Gastroesophageal sphincter (tissue), 4 donors: ENCODE results near the gene MYRIP. TPM values are rescaled to one million over a fixed set of nuclear protein-coding genes. Genes with fewer than 3 reads are reported as not detected.

Experiments used
- ATAC-seq: fragments of 150-250 bp; one replicate; pipeline ENCODE4 v1.9.1; 2016; ENCODE audit warnings: mild to moderate bottlenecking, moderate library complexity
- H3K27ac ChIP-seq, 4 donors: fragments of 200-600 bp; sonication (generic) in 3 of 4; 1 replicate in 3 of 4; 2 replicates in 1 of 4; pipeline ENCODE4 v1.5.1; 2016 to 2019
- H3K27me3 ChIP-seq: fragments of 200-600 bp; sonication (generic); one replicate; pipeline ENCODE4 v1.5.1; 2019
- H3K36me3 ChIP-seq, 2 donors: fragments of 200-600 bp; sonication (generic); one replicate each; pipeline ENCODE4 v1.5.1; 2019; ENCODE audit warnings: control low read depth in 1 of 2
- H3K4me1 ChIP-seq, 3 donors: fragments of 200-600 bp; sonication (generic); 1 replicate in 2 of 3; 2 replicates in 1 of 3; pipeline ENCODE4 v1.5.1; 2016 to 2019; ENCODE audit warnings: control low read depth in 2 of 3
- H3K4me3 ChIP-seq, 2 donors: fragments of 200-600 bp; sonication (generic); one replicate each; pipeline ENCODE4 v1.5.1; 2019; ENCODE audit warnings: mild to moderate bottlenecking in 1 of 2, moderate library complexity in 1 of 2
- H3K9me3 ChIP-seq, 3 donors: fragments of 200-600 bp; sonication (generic); one replicate each; pipeline ENCODE4 v1.5.1; 2017 to 2019; ENCODE audit warnings: control low read depth in 2 of 3
- EP300 ChIP-seq: sonication (generic); formaldehyde crosslinking; IDR thresholded peaks from one replicate; pipeline ENCODE4 v1.6.1; 2017; ENCODE audit warnings: antibody characterized with exemption, mild to moderate bottlenecking
- POLR2A ChIP-seq, 2 donors: fragments of 450-650 bp; IDR thresholded peaks; one replicate each; pipeline ENCODE4 v1.6.1; 2017; ENCODE audit warnings: antibody characterized with exemption in 2 of 2, mild to moderate bottlenecking in 2 of 2, moderate library complexity in 1 of 2
- POLR2AphosphoS5 ChIP-seq: sonication (generic); formaldehyde crosslinking; IDR thresholded peaks from one replicate; pipeline ENCODE4 v1.6.1; 2017; ENCODE audit warnings: antibody characterized with exemption
- WGBS, 2 donors: methylation state at CpG; one replicate each; pipeline ENCODE4 v1.1.5; 2018; ENCODE audit warnings: low coverage in 1 of 2; 5-methylcytosine and 5-hydroxymethylcytosine counted together
- total RNA-seq, 4 donors: library from RNA; depleted of rRNA; stranded (reverse); fragments of >200 nt; gene quantifications; one replicate each; pipeline ENCODE4 v1.1.0, GENCODE V29; 2016
- TF ChIP-seq, protein P1 (sequence below), 4 experiments: fragments of 200-600 bp in 2 of 4; fragments of 450-650 bp in 2 of 4; sonication (generic) in 1 of 4; IDR thresholded peaks; one replicate each; pipeline ENCODE4 v1.5.1; 2017 to 2019; ENCODE audit warnings: antibody characterized with exemption in 4 of 4, mild to moderate bottlenecking in 2 of 4, moderate library complexity in 2 of 4

The MYRIP gene
- total RNA-seq, 4 donors from 2014 or later, result 3.7 to 6.4 (median 5.0) TPM

DNA sequence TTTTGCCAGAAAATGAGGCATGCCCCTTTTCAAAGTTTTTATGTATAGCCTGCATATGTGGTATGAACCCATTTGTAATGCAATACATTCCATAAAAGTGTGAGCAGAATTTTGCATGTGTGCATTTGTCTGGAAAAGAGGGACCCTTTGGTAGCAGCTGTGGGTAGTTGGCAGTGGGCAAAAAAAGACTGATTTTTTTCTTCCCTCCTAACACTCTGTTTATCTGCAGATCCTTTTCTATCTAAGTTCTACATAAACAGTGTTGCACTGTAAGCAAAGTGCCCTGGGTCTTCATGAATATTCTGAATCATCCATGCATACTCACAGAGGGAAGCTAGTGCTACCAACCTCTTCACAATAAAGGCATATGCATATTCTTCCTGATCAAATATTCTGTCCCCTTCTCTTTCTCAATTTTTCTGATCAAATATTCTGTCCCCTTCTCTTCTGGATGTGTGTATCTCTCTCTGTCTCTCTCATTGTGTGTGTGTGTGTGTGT, 288.9 kb downstream of the MYRIP start:
- H3K27ac ChIP-seq, result no peak overlapping the region
- TF ChIP-seq EP300, result no peak
- no peak for TF ChIP-seq POLR2AphosphoS5
- TF ChIP-seq, protein P1, sequence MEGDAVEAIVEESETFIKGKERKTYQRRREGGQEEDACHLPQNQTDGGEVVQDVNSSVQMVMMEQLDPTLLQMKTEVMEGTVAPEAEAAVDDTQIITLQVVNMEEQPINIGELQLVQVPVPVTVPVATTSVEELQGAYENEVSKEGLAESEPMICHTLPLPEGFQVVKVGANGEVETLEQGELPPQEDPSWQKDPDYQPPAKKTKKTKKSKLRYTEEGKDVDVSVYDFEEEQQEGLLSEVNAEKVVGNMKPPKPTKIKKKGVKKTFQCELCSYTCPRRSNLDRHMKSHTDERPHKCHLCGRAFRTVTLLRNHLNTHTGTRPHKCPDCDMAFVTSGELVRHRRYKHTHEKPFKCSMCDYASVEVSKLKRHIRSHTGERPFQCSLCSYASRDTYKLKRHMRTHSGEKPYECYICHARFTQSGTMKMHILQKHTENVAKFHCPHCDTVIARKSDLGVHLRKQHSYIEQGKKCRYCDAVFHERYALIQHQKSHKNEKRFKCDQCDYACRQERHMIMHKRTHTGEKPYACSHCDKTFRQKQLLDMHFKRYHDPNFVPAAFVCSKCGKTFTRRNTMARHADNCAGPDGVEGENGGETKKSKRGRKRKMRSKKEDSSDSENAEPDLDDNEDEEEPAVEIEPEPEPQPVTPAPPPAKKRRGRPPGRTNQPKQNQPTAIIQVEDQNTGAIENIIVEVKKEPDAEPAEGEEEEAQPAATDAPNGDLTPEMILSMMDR (IDR thresholded peaks at IDR 0.05), result no peak
- no peak for TF ChIP-seq POLR2A (IDR thresholded peaks at IDR 0.05)
- no peaks in the 10 kb centered on the region for H3K36me3 ChIP-seq
- H3K27me3 ChIP-seq, result no peaks in the 10 kb centered on the region
- no peaks in the 10 kb centered on the region for H3K4me1 ChIP-seq
- no peak for ATAC-seq
- no peak overlapping the region for H3K4me3 ChIP-seq
- H3K9me3 ChIP-seq, result peaks cover 0 to 25% (median 0%) of the 10 kb centered on the region in 3 donors

DNA sequence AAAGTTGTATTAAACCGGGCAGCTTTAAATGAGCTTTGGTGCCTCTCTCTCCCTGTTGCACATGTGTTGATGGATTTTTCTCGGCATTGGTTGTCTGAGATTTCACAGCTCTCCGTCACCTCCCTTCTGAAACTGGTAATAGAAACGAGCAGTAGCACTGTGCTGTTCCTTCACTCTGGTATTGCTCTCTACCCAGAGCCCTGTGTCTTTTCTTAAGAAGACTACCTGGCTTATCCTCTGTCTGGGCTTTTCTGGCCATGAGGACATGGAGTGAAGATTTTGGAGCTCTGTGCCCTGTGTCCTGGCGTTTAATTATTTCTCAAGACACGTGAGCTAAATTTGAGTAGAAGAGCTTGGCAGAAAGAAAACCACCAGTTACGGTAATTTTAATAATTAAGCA, 290.5 kb downstream of the MYRIP start:
- no peak for ATAC-seq
- no peaks in the 10 kb centered on the region for H3K27me3 ChIP-seq
- no peaks in the 10 kb centered on the region for H3K36me3 ChIP-seq
- H3K4me1 ChIP-seq, result no peaks in the 10 kb centered on the region
- no peak overlapping the region for H3K4me3 ChIP-seq
- whole genome bisulfite sequencing, 2 donors, result 62 to 66% methylated on average over 5 to 7 of the region's 7 CpGs
- H3K27ac ChIP-seq, result no peak overlapping the region
- TF ChIP-seq POLR2A (IDR thresholded peaks at IDR 0.05) (no peak), EP300 (no peak), POLR2AphosphoS5 (no peak)
- TF ChIP-seq, protein P1 (IDR thresholded peaks at IDR 0.05), result no peak
- peaks cover 0 to 25% (median 0%) of the 10 kb centered on the region in 3 donors for H3K9me3 ChIP-seq

DNA sequence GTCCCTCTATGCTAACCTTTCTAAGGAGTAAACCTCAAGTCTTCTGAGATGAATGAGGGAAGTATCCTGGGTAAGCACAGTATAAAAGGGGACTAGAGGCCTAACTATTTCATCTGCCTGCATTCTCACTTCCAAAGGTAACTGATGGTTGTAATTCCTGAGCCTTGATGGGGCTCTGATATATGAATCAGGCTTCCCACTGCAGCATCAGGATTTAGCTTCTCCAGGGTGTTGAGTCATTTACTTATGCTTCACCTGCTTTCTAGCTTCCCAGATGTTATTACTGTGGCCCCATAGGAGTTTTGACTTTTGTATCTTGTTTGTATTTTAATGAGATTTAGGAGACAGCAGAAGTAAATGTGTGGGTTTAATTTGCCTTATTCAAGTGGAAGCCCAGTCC, 292.8 kb downstream of the MYRIP start:
- TF ChIP-seq POLR2AphosphoS5 (no peak), POLR2A (IDR thresholded peaks at IDR 0.05) (no peak), EP300 (no peak)
- TF ChIP-seq, protein P1 (IDR thresholded peaks at IDR 0.05), result no peak
- ATAC-seq, result no peak
- Histone ChIP-seq H3K9me3 (peaks cover 0 to 25% (median 0%) of the 10 kb centered on the region in 3 donors), H3K4me1 (no peaks in the 10 kb centered on the region), H3K27ac (no peak overlapping the region), H3K36me3 (no peaks in the 10 kb centered on the region), H3K27me3 (no peaks in the 10 kb centered on the region), H3K4me3 (no peak overlapping the region)

DNA sequence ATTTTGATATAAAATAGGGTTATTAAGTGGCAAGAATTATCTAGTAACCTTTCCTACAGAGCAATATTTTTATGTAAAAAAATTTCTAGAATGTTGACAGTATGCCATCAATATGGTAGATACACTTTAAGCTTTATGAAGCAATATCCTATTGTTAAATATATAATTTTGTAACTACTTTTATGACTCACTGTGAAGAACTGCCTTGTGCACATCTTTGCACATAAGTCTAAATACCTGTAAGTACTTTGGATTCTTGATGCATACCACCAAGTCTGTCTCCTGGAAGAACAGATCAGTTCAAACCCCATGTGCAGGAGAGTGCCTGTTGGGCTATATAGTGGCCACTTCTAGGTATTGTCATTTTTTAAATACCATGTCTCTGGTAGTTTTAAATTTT, 294.4 kb downstream of the MYRIP start:
- H3K4me3 ChIP-seq, result no peak overlapping the region
- no peaks in the 10 kb centered on the region for H3K4me1 ChIP-seq
- no peaks in the 10 kb centered on the region for H3K27me3 ChIP-seq
- no peak for ATAC-seq
- H3K27ac ChIP-seq, result no peak overlapping the region
- peaks cover 0 to 25% (median 0%) of the 10 kb centered on the region in 3 donors for H3K9me3 ChIP-seq
- no peaks in the 10 kb centered on the region for H3K36me3 ChIP-seq
- TF ChIP-seq EP300 (no peak), POLR2AphosphoS5 (no peak), POLR2A (IDR thresholded peaks at IDR 0.05) (no peak)
- TF ChIP-seq, protein P1 (IDR thresholded peaks at IDR 0.05), result no peak

DNA sequence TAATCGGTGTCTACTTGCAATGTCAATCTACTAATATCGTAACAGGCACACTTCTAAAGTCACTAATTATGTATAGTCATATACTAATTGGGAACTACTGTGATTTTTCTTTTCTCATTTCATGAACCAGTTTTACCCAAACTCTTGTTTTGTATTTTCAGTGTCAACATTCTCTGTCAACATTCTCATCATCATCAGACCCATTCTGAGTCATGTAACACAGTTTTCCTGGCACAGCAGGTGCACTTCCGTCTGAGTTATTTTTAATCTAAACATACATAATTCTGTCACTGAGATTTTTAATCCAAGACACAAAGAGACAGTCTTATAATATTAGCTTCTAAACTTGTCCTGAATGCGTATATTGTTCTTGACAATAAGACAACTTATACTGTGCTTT, 295.0 kb downstream of the MYRIP start:
- Histone ChIP-seq H3K27me3 (no peaks in the 10 kb centered on the region), H3K4me3 (no peak overlapping the region), H3K4me1 (no peaks in the 10 kb centered on the region), H3K36me3 (no peaks in the 10 kb centered on the region), H3K9me3 (peaks cover 0 to 25% (median 0%) of the 10 kb centered on the region in 3 donors), H3K27ac (no peak overlapping the region)
- WGBS, 2 donors, result 67 to 78% methylated on average over 4 of the region's 4 CpGs
- no peak for ATAC-seq
- no peak for TF ChIP-seq EP300
- TF ChIP-seq, protein P1 (IDR thresholded peaks at IDR 0.05), result no peak
- no peak for TF ChIP-seq POLR2AphosphoS5
- no peak for TF ChIP-seq POLR2A (IDR thresholded peaks at IDR 0.05)
